Activated CD8-positive, alpha-beta T cell treated with anti-CD3 and anti-CD28 coated beads, Interleukin-2, amount 10 ng/mL, durations not matched to agents 7 days and 5 days (primary cell): ENCODE results near the gene ECSIT. TPM values are rescaled to one million over a fixed set of nuclear protein-coding genes. Genes with fewer than 3 reads are reported as not detected.

Source experiments
- ATAC-seq: fragments of 150-1000 bp; cut with Tn5 transposase; one replicate; pipeline ENCODE4 v1.10.0; 2021; ENCODE audit warnings: moderate library complexity
- CTCF ChIA-PET: fragments of 350-600 bp; sonication (Branson Sonifier 250); formaldehyde crosslinking; loops from one replicate; lab custom pipeline; 2021; ENCODE audit warnings: antibody characterized with exemption; lab: Charles Lee
- POLR2A ChIA-PET: fragments of 350-600 bp; sonication (Branson Sonifier 250); formaldehyde crosslinking; loops from one replicate; lab custom pipeline; 2021; ENCODE audit warnings: antibody characterized with exemption; lab: Charles Lee
- DNase-seq: peaks from one replicate; pipeline ENCODE4 v3.0.0-alpha.2; 2020
- H3K27ac Mint-ChIP-seq: one replicate; pipeline ENCODE4 v1.8.0; 2021; ENCODE audit warnings: mild to moderate bottlenecking, mixed read lengths
- H3K27me3 Mint-ChIP-seq: one replicate; pipeline ENCODE4 v1.8.0; 2021; ENCODE audit warnings: low read depth, mixed read lengths
- H3K36me3 Mint-ChIP-seq: one replicate; pipeline ENCODE4 v1.8.0; 2021; ENCODE audit warnings: low read depth, mixed read lengths
- H3K4me1 Mint-ChIP-seq: one replicate; pipeline ENCODE4 v1.8.0; 2021; ENCODE audit warnings: low read depth, mixed read lengths
- H3K4me3 Mint-ChIP-seq: one replicate; pipeline ENCODE4 v1.8.0; 2021; ENCODE audit warnings: mild to moderate bottlenecking, mixed read lengths
- H3K9me3 Mint-ChIP-seq: one replicate; pipeline ENCODE4 v1.8.0; 2022; ENCODE audit warnings: mixed read lengths; ENCODE audit not compliant: insufficient read depth
- total RNA-seq, 2 experiments: library from RNA; stranded (reverse); gene quantifications; one replicate each; pipeline ENCODE4 v1.2.3, GENCODE V29; 2021

The ECSIT gene
- total RNA-seq, 2 experiments from 2014 or later: 28.9 to 31.6 TPM

- H3K4me3 Mint-ChIP-seq: no peak overlapping the region
- CTCF ChIA-PET: interaction anchor here (1.0 to 7.4 kb wide), 4 partner anchors 11 to 182 kb away, joined by 3 to 187 read pairs (median 4); partner anchors contain the start of gene ACP5
- H3K27ac Mint-ChIP-seq: no peak overlapping the region
- no peaks in the 10 kb centered on the region for H3K27me3 Mint-ChIP-seq
- ATAC-seq (no peak), DNase-seq (no peak)
- peaks cover 3% of the 10 kb centered on the region for H3K36me3 Mint-ChIP-seq
- POLR2A ChIA-PET: interaction anchor here (1.6 kb wide), 1 partner anchor 17 kb away, joined by 7 read pairs; no protein-coding TSS in a partner anchor
- H3K9me3 Mint-ChIP-seq: no peaks in the 10 kb centered on the region
- H3K4me1 Mint-ChIP-seq: peaks cover 29% of the 10 kb centered on the region
Observed at GRCh38 chr19:11563532-11563931, 34.6 kb upstream of the ECSIT start.

- DNase-seq (peak; percentile 84), ATAC-seq (peak; percentile 55)
- H3K27ac Mint-ChIP-seq: peak overlapping the region; percentile 7
- peaks cover 39% of the 10 kb centered on the region for H3K4me1 Mint-ChIP-seq
- H3K9me3 Mint-ChIP-seq: no peaks in the 10 kb centered on the region
- ChIA-PET CTCF (interaction anchor here (0.6 to 7.4 kb wide), 17 partner anchors 8 to 238 kb away, joined by 3 to 187 read pairs (median 5); partner anchors contain the start of genes ACP5, ECSIT, SWSAP1 and ZNF491), POLR2A (interaction anchor here (1.3 to 3.6 kb wide), 2 partner anchors 21 to 28 kb away, joined by 6 to 15 read pairs; no protein-coding TSS in a partner anchor)
- H3K4me3 Mint-ChIP-seq: peak overlapping the region; percentile 65
- H3K36me3 Mint-ChIP-seq: peaks cover 15% of the 10 kb centered on the region
- H3K27me3 Mint-ChIP-seq: no peaks in the 10 kb centered on the region
Observed at GRCh38 chr19:11560404-11561051, 31.6 kb upstream of the ECSIT start.

- Mint-ChIP-seq H3K4me1 (peaks cover 45% of the 10 kb centered on the region), H3K27ac (peak within 1 kb of the TSS; percentile 85), H3K4me3 (peak within 1 kb of the TSS; percentile 98), H3K36me3 (peaks cover 22% of the 10 kb centered on the region), H3K27me3 (no peaks in the 10 kb centered on the region), H3K9me3 (no peaks in the 10 kb centered on the region)
- CTCF ChIA-PET: interaction anchor here (0.8 to 7.4 kb wide), 11 partner anchors 9 to 238 kb away, joined by 3 to 187 read pairs (median 6); partner anchors contain the start of genes ACP5, ECSIT and SWSAP1
- ATAC-seq (peak; percentile 96), DNase-seq (peak; percentile 98)
- POLR2A ChIA-PET: interaction anchor here (0.6 to 3.6 kb wide), 5 partner anchors 17 to 1234 kb away, joined by 3 to 15 read pairs (median 3); partner anchors contain the start of gene ECSIT
Observed at GRCh38 chr19:11558881-11559828, 30.2 kb upstream of the ECSIT start, which contains the start of gene ELOF1. Gene ELOF1 (minus strand): TSS chr19:11559230. CDS start chr19:11554347, 4,883 bp downstream.

GRCh38 chr19:11556634-11557420 is 27.9 kb upstream of the ECSIT start:
- H3K27me3 Mint-ChIP-seq: no peaks in the 10 kb centered on the region
- DNase-seq: no peak
- H3K4me1 Mint-ChIP-seq: peaks cover 48% of the 10 kb centered on the region
- H3K4me3 Mint-ChIP-seq: peak overlapping the region; percentile 42
- no peaks in the 10 kb centered on the region for H3K9me3 Mint-ChIP-seq
- H3K36me3 Mint-ChIP-seq: peaks cover 36% of the 10 kb centered on the region
- H3K27ac Mint-ChIP-seq: no peak overlapping the region
- POLR2A ChIA-PET: no interaction called here
- CTCF ChIA-PET: interaction anchor here (4.8 kb wide), 1 partner anchor 21 kb away, joined by 23 read pairs; no protein-coding TSS in a partner anchor
- ATAC-seq: no peak

- H3K4me3 Mint-ChIP-seq: no peak overlapping the region
- H3K36me3 Mint-ChIP-seq: peaks cover 36% of the 10 kb centered on the region
- H3K27me3 Mint-ChIP-seq: no peaks in the 10 kb centered on the region
- no peak overlapping the region for H3K27ac Mint-ChIP-seq
- DNase-seq (no peak), ATAC-seq (no peak)
- ChIA-PET CTCF (interaction anchor here (1.5 to 1.6 kb wide), 2 partner anchors 31 to 38 kb away, joined by 3 to 4 read pairs; no protein-coding TSS in a partner anchor), POLR2A (no interaction called here)
- peaks cover 40% of the 10 kb centered on the region for H3K4me1 Mint-ChIP-seq
- no peaks in the 10 kb centered on the region for H3K9me3 Mint-ChIP-seq
Observed at GRCh38 chr19:11555246-11555645, 26.3 kb upstream of the ECSIT start.

GRCh38 chr19:11554160-11554559 is 25.2 kb upstream of the ECSIT start:
- no peaks in the 10 kb centered on the region for H3K27me3 Mint-ChIP-seq
- no peak for ATAC-seq
- H3K4me1 Mint-ChIP-seq: peaks cover 36% of the 10 kb centered on the region
- H3K36me3 Mint-ChIP-seq: peaks cover 34% of the 10 kb centered on the region
- H3K4me3 Mint-ChIP-seq: no peak overlapping the region
- CTCF ChIA-PET: interaction anchor here (1.5 to 1.6 kb wide), 2 partner anchors 32 to 39 kb away, joined by 3 to 4 read pairs; no protein-coding TSS in a partner anchor
- H3K9me3 Mint-ChIP-seq: no peaks in the 10 kb centered on the region
- peak; percentile 53 for DNase-seq
- POLR2A ChIA-PET: no interaction called here
- H3K27ac Mint-ChIP-seq: peak overlapping the region; percentile 62

GRCh38 chr19:11552666-11553372 is 23.9 kb upstream of the ECSIT start:
- no peaks in the 10 kb centered on the region for H3K9me3 Mint-ChIP-seq
- ChIA-PET POLR2A (no interaction called here), CTCF (interaction anchor here (1.1 to 1.3 kb wide), 2 partner anchors 10 to 16 kb away, joined by 3 to 5 read pairs; no protein-coding TSS in a partner anchor)
- no peak overlapping the region for H3K4me3 Mint-ChIP-seq
- ATAC-seq: no peak
- no peak overlapping the region for H3K27ac Mint-ChIP-seq
- DNase-seq: no peak
- H3K27me3 Mint-ChIP-seq: no peaks in the 10 kb centered on the region
- H3K36me3 Mint-ChIP-seq: peaks cover 28% of the 10 kb centered on the region
- peaks cover 30% of the 10 kb centered on the region for H3K4me1 Mint-ChIP-seq

GRCh38 chr19:11551603-11552235 is 22.8 kb upstream of the ECSIT start:
- ChIA-PET POLR2A (no interaction called here), CTCF (interaction anchor here (1.1 to 1.3 kb wide), 2 partner anchors 9 to 15 kb away, joined by 3 to 5 read pairs; no protein-coding TSS in a partner anchor)
- Mint-ChIP-seq H3K27ac (no peak overlapping the region), H3K4me1 (peaks cover 21% of the 10 kb centered on the region), H3K9me3 (no peaks in the 10 kb centered on the region), H3K4me3 (no peak overlapping the region), H3K27me3 (no peaks in the 10 kb centered on the region), H3K36me3 (peaks cover 23% of the 10 kb centered on the region)
- DNase-seq (no peak), ATAC-seq (peak; percentile 52)

GRCh38 chr19:11550265-11550664 is 21.3 kb upstream of the ECSIT start:
- DNase-seq (no peak), ATAC-seq (no peak)
- peaks cover 16% of the 10 kb centered on the region for H3K4me1 Mint-ChIP-seq
- H3K27me3 Mint-ChIP-seq: no peaks in the 10 kb centered on the region
- H3K4me3 Mint-ChIP-seq: no peak overlapping the region
- H3K9me3 Mint-ChIP-seq: no peaks in the 10 kb centered on the region
- ChIA-PET POLR2A (no interaction called here), CTCF (no interaction called here)
- peaks cover 18% of the 10 kb centered on the region for H3K36me3 Mint-ChIP-seq
- no peak overlapping the region for H3K27ac Mint-ChIP-seq

GRCh38 chr19:11549386-11549953 is 20.5 kb upstream of the ECSIT start:
- ATAC-seq (no peak), DNase-seq (no peak)
- Mint-ChIP-seq H3K4me3 (no peak overlapping the region), H3K9me3 (no peaks in the 10 kb centered on the region), H3K27ac (no peak overlapping the region), H3K4me1 (peaks cover 15% of the 10 kb centered on the region), H3K36me3 (peaks cover 16% of the 10 kb centered on the region), H3K27me3 (no peaks in the 10 kb centered on the region)
- POLR2A ChIA-PET: no interaction called here
- CTCF ChIA-PET: no interaction called here
